ENCODE data around the gene DNAJC11. TPM values are rescaled to one million over a fixed set of nuclear protein-coding genes. Genes with fewer than 3 reads are reported as not detected.

DNAJC11 gene
- total and polyA plus RNA-seq, 2 experiments from 2014 or later: 64.7 to 67.9 TPM

- TF ChIP-seq CTCF (IDR thresholded peaks at IDR 0.05; ENCODE audit: low read depth, low read length): no peak
- no peaks in the 10 kb centered on the region for H3K9me3 ChIP-seq (ENCODE audit: low read depth)
- DNase-seq (ENCODE audit: low read depth in 1 of 2, low spot score in 1 of 2): no peak
- H3K36me3 ChIP-seq: peaks cover 45% of the 10 kb centered on the region
- no peaks in the 10 kb centered on the region for H3K4me1 ChIP-seq (ENCODE audit: low read depth)
- no peak overlapping the region for H3K4me3 ChIP-seq
- H3K27ac ChIP-seq: peak overlapping the region; percentile 38
- H3K27me3 ChIP-seq: no peaks in the 10 kb centered on the region
Observed at GRCh38 chr1:6588128-6588892, 113.3 kb downstream of the DNAJC11 start.

- no peak for TF ChIP-seq CTCF (IDR thresholded peaks at IDR 0.05; ENCODE audit: low read depth, low read length)
- H3K36me3 ChIP-seq: peaks cover 36% of the 10 kb centered on the region
- H3K9me3 ChIP-seq (ENCODE audit: low read depth): no peaks in the 10 kb centered on the region
- H3K27me3 ChIP-seq: no peaks in the 10 kb centered on the region
- H3K4me1 ChIP-seq (ENCODE audit: low read depth): no peaks in the 10 kb centered on the region
- no peak for DNase-seq (ENCODE audit: low read depth in 1 of 2, low spot score in 1 of 2)
- peak overlapping the region; percentile 38 for H3K27ac ChIP-seq
- H3K4me3 ChIP-seq: no peak overlapping the region
Observed at GRCh38 chr1:6587261-6588005, 114.2 kb downstream of the DNAJC11 start.

GRCh38 chr1:6586404-6586816 lies 115.2 kb downstream of the DNAJC11 start:
- no peak for DNase-seq (ENCODE audit: low read depth in 1 of 2, low spot score in 1 of 2)
- peaks cover 36% of the 10 kb centered on the region for H3K36me3 ChIP-seq
- TF ChIP-seq CTCF (IDR thresholded peaks at IDR 0.05; ENCODE audit: low read depth, low read length): no peak
- no peaks in the 10 kb centered on the region for H3K9me3 ChIP-seq (ENCODE audit: low read depth)
- no peak overlapping the region for H3K4me3 ChIP-seq
- no peaks in the 10 kb centered on the region for H3K27me3 ChIP-seq
- peak overlapping the region; percentile 51 for H3K27ac ChIP-seq
- H3K4me1 ChIP-seq (ENCODE audit: low read depth): peaks cover 4% of the 10 kb centered on the region

GRCh38 chr1:6585841-6586240 lies 115.8 kb downstream of the DNAJC11 start:
- H3K36me3 ChIP-seq: peaks cover 32% of the 10 kb centered on the region
- TF ChIP-seq CTCF (IDR thresholded peaks at IDR 0.05; ENCODE audit: low read depth, low read length): no peak
- no peak for DNase-seq (ENCODE audit: low read depth in 1 of 2, low spot score in 1 of 2)
- H3K27ac ChIP-seq: peak overlapping the region; percentile 51
- no peaks in the 10 kb centered on the region for H3K27me3 ChIP-seq
- H3K4me1 ChIP-seq (ENCODE audit: low read depth): peaks cover 10% of the 10 kb centered on the region
- no peaks in the 10 kb centered on the region for H3K9me3 ChIP-seq (ENCODE audit: low read depth)
- H3K4me3 ChIP-seq: no peak overlapping the region

GRCh38 chr1:6585081-6585722 lies 116.4 kb downstream of the DNAJC11 start:
- Histone ChIP-seq H3K4me1 (ENCODE audit: low read depth) (peaks cover 14% of the 10 kb centered on the region), H3K27me3 (no peaks in the 10 kb centered on the region), H3K27ac (peak overlapping the region; percentile 51), H3K4me3 (no peak overlapping the region), H3K36me3 (peaks cover 26% of the 10 kb centered on the region), H3K9me3 (ENCODE audit: low read depth) (no peaks in the 10 kb centered on the region)
- DNase-seq (ENCODE audit: low read depth in 1 of 2, low spot score in 1 of 2): no peak
- no peak for TF ChIP-seq CTCF (IDR thresholded peaks at IDR 0.05; ENCODE audit: low read depth, low read length)

Other genes with a start within 250 kb of the DNAJC11 start
- 24.4 and 31.4 TPM in 2 replicates for gene TNFRSF25, start 235.6 kb downstream of the DNAJC11 start, total RNA-seq
- 11.3 and 11.8 TPM in 2 replicates for gene TNFRSF25, start 235.6 kb downstream of the DNAJC11 start, polyA plus RNA-seq
- gene PLEKHG5, start 210.1 kb downstream of the DNAJC11 start, total RNA-seq: 21.8 and 34.8 TPM in 2 replicates
- gene PLEKHG5, start 210.1 kb downstream of the DNAJC11 start, polyA plus RNA-seq: 9.6 and 18.7 TPM in 2 replicates
- 22.4 and 33.2 TPM in 2 replicates for gene NOL9, start 147.3 kb downstream of the DNAJC11 start, total RNA-seq
- 12.9 and 16.7 TPM in 2 replicates for gene NOL9, start 147.3 kb downstream of the DNAJC11 start, polyA plus RNA-seq
- not detected in 2 replicates for gene TAS1R1, start 146.5 kb downstream of the DNAJC11 start, total RNA-seq
- 0.17 TPM in 1 of 2 replicates, not detected in the other for gene TAS1R1, start 146.5 kb downstream of the DNAJC11 start, polyA plus RNA-seq
- 38.5 and 46.3 TPM in 2 replicates for gene ZBTB48, start 121.8 kb downstream of the DNAJC11 start, total RNA-seq
- 22.4 and 28.8 TPM in 2 replicates for gene ZBTB48, start 121.8 kb downstream of the DNAJC11 start, polyA plus RNA-seq
- gene KLHL21, start 98.9 kb downstream of the DNAJC11 start, total RNA-seq: 62.7 and 90.5 TPM in 2 replicates
- gene KLHL21, start 98.9 kb downstream of the DNAJC11 start, polyA plus RNA-seq: 37.3 and 40.6 TPM in 2 replicates
- gene PHF13, start 88.1 kb downstream of the DNAJC11 start, total RNA-seq: 20.6 and 31.6 TPM in 2 replicates
- gene PHF13, start 88.1 kb downstream of the DNAJC11 start, polyA plus RNA-seq: 16.8 and 25.9 TPM in 2 replicates
- gene THAP3, start 76.9 kb downstream of the DNAJC11 start, total RNA-seq: 46.0 and 55.5 TPM in 2 replicates
- gene THAP3, start 76.9 kb downstream of the DNAJC11 start, polyA plus RNA-seq: 35.1 and 43.7 TPM in 2 replicates
- gene CAMTA1, start 83.6 kb upstream of the DNAJC11 start, total RNA-seq: 209 and 213 TPM in 2 replicates
- gene CAMTA1, start 83.6 kb upstream of the DNAJC11 start, polyA plus RNA-seq: 336 and 341 TPM in 2 replicates

Measured in cardiac muscle cell (in vitro differentiated cells and primary cell).